SK-N-MC (cell line): ENCODE data around the gene PDE1A.

Experiments
- EZH2 ChIP-seq: fragments of 200-600 bp; sonication (generic); IDR thresholded peaks from one replicate; pipeline ENCODE4 v1.6.1; 2017; ENCODE audit warnings: antibody characterized with exemption
- POLR2AphosphoS5 ChIP-seq: IDR thresholded peaks from 2 replicates; pipeline ENCODE4 v1.6.1; 2012; ENCODE audit warnings: mild to moderate bottlenecking, low read depth, low read length, borderline replicate concordance

- no peak for TF ChIP-seq POLR2AphosphoS5
- no peak for TF ChIP-seq EZH2
Measured at GRCh38 chr2:182228741-182229140, 198.1 kb downstream of the PDE1A start.
